Hematopoietic multipotent progenitor cell treated with erythropoietin and hydrocortisone succinate and interleukin-3 and kit ligand, for 17 days (in vitro differentiated cells): ENCODE measurements around the gene NR2F1-AS1.
"Not testable (repeated sequence)": the region's sequence is repeated elsewhere in the genome, so short reads cannot be mapped to it uniquely, and the experiment has no call there.

Source experiments
- DNase-seq: peaks from one replicate; pipeline ENCODE4 v3.0.0-alpha.2; 2015; ENCODE audit warnings: low spot score

NR2F1-AS1 gene

GRCh38 chr5:93519740-93520139 lies 61.3 kb downstream of the NR2F1-AS1 start:
- DNase-seq = no peak

GRCh38 chr5:93517828-93518227 lies 63.2 kb downstream of the NR2F1-AS1 start:
- DNase-seq = no peak

- DNase-seq = no peak
Measured at GRCh38 chr5:93513298-93513697, 67.7 kb downstream of the NR2F1-AS1 start.

GRCh38 chr5:93512799-93513198 lies 68.2 kb downstream of the NR2F1-AS1 start:
- DNase-seq = no peak

- DNase-seq = no peak
Measured at GRCh38 chr5:93511445-93511844, 69.6 kb downstream of the NR2F1-AS1 start.

- no peak for DNase-seq
Measured at GRCh38 chr5:93510626-93511380, 70.2 kb downstream of the NR2F1-AS1 start.

- DNase-seq = not testable (repeated sequence)
Measured at GRCh38 chr5:93505553-93505952, 75.5 kb downstream of the NR2F1-AS1 start.

GRCh38 chr5:93503598-93504067 lies 77.4 kb downstream of the NR2F1-AS1 start:
- no peak for DNase-seq

- no peak for DNase-seq
Measured at GRCh38 chr5:93497096-93497495, 83.9 kb downstream of the NR2F1-AS1 start.

- no peak for DNase-seq
Measured at GRCh38 chr5:93479982-93480509, 101.0 kb downstream of the NR2F1-AS1 start.

GRCh38 chr5:93477816-93478215 lies 103.2 kb downstream of the NR2F1-AS1 start:
- DNase-seq = no peak

- DNase-seq = no peak
Measured at GRCh38 chr5:93476251-93476742, 104.7 kb downstream of the NR2F1-AS1 start.

GRCh38 chr5:93462916-93463315 lies 118.1 kb downstream of the NR2F1-AS1 start:
- DNase-seq = no peak

- no peak for DNase-seq
Measured at GRCh38 chr5:93461756-93462155, 119.3 kb downstream of the NR2F1-AS1 start.

GRCh38 chr5:93460286-93460685 lies 120.7 kb downstream of the NR2F1-AS1 start:
- no peak for DNase-seq

- not testable (repeated sequence) for DNase-seq
Measured at GRCh38 chr5:93456796-93457195, 124.2 kb downstream of the NR2F1-AS1 start.

- no peak for DNase-seq
Measured at GRCh38 chr5:93454896-93455295, 126.1 kb downstream of the NR2F1-AS1 start.

GRCh38 chr5:93452255-93452654 lies 128.8 kb downstream of the NR2F1-AS1 start:
- DNase-seq = no peak

GRCh38 chr5:93438124-93438523 lies 142.9 kb downstream of the NR2F1-AS1 start:
- DNase-seq = no peak

- no peak for DNase-seq
Measured at GRCh38 chr5:93436083-93436482, 144.9 kb downstream of the NR2F1-AS1 start.

- no peak for DNase-seq
Measured at GRCh38 chr5:93433422-93433821, 147.6 kb downstream of the NR2F1-AS1 start.

- DNase-seq = no peak
Measured at GRCh38 chr5:93431250-93431649, 149.8 kb downstream of the NR2F1-AS1 start.

GRCh38 chr5:93430673-93431199 lies 150.3 kb downstream of the NR2F1-AS1 start:
- no peak for DNase-seq
